Measurements from ENCODE around the gene PNPLA5.
"Not testable (repeated sequence)": the region's sequence is repeated elsewhere in the genome, so short reads cannot be mapped to it uniquely, and the experiment has no call there.

PNPLA5 gene

GRCh38 chr22:43880541-43880991, 11.2 kb downstream of the PNPLA5 start:
- DNase-seq: no peak

DNA sequence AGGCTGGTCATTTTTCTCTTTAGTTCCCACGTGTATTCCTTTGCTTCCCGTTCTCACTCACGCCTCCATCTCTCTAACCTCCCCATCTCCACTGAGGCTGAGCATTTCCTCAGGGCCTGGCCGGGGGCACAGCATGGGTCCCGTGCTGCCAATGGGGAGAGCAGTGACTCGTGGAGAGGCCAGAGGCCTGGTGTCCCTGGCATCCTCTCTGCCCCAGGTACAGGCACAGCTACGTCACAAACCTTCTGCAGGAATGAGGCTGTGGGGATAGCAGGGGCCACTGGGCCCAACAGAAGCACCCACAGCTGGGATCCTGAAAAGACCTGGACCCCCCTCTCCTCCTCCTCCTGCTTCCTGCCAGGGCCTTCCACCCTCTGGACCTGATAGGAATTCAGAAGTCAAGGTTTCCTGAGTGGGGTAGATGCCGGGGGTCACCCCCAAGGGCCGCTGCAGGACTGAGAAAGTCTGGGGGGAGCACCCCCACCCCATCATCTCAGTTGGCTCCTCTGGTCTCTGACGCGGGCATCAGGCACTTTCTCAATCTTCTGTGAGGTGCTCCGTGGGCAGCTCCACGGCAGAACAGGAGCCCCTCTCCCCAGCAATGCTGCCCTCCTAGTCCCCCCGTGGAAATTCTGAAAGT, 11.8 kb downstream of the PNPLA5 start:
- DNase-seq: no peak

- DNase-seq: no peak
Observed at GRCh38 chr22:43878831-43879550, 12.8 kb downstream of the PNPLA5 start.

GRCh38 chr22:43878079-43878795, 13.6 kb downstream of the PNPLA5 start:
- DNase-seq: no peak

- DNase-seq: no peak
Observed at GRCh38 chr22:43876866-43877509, 14.8 kb downstream of the PNPLA5 start.

DNA sequence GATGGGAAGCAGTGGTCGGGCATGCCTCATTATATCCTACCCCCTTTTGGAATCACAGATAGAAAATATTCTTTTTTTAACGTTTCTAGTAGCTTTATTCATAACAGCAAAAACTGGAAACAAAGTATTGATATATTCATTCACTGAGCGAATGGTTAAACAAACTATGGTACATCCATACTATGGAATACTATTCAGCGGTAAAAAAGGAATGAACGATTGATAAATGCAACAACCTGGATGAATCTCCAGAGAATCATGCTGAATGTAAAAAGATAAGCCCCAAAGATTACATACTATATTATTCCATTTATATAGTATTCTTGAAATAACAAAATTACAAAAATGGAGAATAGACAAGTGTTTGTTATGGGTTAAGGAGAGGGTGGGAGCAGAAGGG, 22.0 kb downstream of the PNPLA5 start:
- no peak for DNase-seq

DNA sequence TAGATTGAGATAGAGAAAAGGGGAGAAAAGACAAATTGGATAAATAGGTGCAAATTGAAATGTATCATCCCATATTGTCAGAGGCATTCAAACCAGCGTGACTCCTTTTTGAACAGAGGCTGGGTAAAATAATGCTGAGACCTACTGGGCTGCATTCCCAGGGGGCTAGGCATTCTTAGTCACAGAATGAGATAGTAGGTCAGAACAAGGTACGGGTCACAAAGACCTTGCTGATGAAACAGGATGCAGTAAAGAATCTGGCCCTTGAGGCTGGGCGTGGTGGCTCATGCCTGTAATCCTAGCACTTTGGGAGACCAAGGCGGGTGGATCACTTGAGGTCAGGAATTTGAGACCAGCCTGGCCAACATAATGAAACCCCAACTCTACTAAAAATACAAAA, 22.8 kb downstream of the PNPLA5 start:
- not testable (repeated sequence) for DNase-seq

GRCh38 chr22:43867839-43868635, 23.8 kb downstream of the PNPLA5 start:
- peak; percentile 17 for DNase-seq

DNA sequence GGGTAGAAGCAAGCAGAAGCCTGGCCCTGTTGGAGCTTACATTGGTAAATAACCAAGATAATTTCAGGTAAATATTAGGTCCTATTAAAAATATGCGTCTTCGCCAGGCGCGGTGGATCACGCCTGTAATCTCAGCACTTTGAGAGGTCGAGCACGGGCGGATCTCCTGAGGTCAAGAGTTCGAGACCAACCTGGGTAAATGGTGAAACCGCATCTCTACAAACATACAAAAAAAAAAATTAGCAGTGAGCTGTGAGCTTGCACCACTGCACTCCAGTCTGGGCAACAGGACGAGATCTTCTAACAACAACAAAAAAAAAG, 29.0 kb downstream of the PNPLA5 start:
- DNase-seq: no peak

DNA sequence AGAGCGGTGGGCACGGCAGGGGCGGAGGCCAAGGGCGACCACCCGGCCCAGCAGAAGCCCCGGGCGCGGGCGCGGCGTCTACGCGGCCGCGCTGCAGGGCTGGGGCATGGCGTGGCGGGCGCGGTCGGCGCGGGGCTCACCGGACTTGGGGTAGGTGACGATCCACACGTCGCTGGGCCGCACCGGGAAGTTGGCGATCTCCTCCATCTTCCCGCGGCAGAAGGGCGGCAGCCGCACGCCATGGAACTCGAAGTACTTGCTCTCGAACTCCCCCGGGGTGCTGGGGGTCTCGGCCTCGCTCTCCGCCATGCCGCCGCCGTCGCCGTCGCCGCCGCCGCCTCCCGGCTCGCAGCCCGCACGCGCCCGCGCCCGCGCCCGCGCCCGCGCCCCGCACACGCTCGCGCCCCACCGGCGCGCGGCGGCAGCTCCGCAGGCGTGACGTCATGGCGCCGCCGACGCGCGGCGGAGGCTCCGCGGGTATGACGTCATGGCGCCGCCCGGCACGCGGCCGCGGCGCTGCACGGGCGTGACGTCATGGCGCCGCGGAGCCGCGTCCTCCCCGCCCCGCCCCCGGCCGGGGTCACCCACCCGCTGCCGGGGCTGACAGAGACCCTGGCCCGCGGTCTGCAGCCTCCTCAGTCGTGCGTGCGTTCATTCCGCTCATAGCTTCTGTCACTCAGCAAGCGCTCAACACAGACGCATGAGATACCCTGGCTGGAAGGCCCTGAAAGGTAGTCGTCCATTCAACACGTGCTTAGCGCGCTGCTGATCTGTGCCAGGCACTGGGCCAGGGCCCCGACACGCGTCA, 29.5 kb downstream of the PNPLA5 start, which contains the start of gene SULT4A1:
Gene SULT4A1, minus strand, starts transcription at position 440 of the 808 bp plus-strand sequence. Its CDS starts 131 bp downstream, at position 309.
- no peak for DNase-seq

DNA sequence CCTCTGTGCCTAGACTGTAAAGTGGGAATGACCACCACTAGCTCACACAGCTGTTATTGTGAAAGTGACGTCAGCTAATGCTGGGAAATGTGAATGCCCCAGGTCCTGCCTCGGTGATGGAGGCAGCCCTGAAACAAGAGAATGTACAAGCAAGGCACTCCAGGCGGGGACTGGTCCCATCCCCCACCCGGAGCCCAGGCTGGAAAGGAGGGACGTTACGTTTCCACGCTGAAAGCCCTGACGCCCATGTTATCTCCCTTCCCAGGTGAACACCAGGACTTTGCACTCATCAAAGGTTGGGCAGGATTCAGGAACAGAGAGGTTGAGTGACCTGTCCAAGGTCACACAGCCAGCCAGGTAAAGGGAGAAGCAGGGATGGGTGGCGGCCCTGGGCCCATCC, 30.3 kb downstream of the PNPLA5 start:
- DNase-seq: no peak

DNA sequence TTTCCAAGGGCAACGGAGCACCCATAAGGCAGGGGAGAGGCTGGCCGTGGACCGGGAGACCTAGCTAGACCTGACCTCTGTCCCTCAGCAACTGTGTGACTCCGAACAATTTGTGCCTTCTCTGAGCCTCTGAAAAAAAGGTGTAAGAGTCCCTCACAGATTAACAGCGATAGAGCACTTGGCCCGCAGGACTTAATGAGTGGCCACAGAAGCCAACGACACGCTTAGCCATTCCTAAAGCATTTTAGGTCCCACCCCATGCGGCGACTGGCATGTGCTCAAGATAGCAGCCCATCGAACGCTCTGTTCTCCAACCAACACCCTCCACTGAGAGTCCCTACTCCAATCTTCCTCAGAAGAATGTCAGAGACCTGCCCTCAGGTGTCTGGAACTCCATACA, 31.0 kb downstream of the PNPLA5 start:
- DNase-seq: no peak

GRCh38 chr22:43860126-43860525, 31.7 kb downstream of the PNPLA5 start:
- DNase-seq: no peak

- no peak for DNase-seq
Observed at GRCh38 chr22:43859621-43860020, 32.2 kb downstream of the PNPLA5 start.

DNA sequence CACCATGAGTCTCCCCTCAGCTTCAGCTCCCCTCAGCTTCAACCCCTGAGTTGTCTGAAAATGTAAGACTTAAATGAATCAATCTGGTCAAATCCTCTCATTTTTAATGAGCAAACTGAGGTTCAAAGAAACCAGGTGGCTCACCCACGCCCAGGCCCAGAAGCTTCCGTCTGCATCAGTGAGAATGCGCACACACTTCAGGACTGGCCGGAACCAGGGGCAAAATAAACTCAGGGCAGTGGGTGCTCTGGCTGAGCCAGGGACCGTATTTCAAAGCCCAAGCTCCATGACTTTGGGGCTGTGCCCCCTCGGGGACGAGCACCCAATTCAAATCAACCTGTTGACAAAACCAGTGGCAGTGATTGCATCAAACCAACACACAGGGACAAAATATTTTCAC, 32.6 kb downstream of the PNPLA5 start:
- no peak for DNase-seq

DNA sequence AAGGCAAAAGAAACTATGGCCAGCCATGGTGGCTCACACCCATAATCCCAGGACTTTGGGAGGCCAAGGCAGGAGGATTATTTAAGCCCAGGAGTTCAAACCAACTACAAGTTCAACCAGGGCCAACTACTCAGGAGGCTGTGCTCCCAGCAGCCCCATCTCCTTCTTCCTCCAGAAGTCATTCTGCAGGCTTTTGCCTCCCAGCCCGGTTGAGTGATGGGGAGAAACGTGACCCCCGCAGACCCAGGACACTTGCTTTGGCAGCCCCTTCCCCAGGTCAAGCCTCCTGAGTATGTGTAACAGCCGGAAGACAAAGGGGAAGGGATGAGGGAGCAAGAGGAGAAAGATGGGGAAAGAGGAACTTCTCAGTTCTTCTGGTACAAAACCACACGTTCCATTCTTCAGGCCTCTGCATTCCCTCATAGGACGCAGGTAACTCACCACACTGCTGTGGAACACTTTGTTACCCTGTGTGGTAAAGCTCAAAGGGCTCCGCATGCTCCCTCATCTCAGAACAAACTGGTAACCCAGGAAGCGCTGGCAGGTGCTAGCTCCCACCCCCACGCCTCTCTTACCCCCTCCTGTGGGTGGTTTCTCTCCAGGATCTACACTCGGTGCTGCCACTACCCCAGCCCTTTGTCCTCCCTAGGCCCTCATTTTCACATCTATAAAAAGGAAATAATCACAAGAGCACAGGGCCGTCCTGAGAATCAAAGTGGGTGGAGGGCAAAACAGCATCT, 33.5 kb downstream of the PNPLA5 start:
- no peak for DNase-seq

GRCh38 chr22:43857367-43857766, 34.4 kb downstream of the PNPLA5 start:
- DNase-seq: no peak

DNA sequence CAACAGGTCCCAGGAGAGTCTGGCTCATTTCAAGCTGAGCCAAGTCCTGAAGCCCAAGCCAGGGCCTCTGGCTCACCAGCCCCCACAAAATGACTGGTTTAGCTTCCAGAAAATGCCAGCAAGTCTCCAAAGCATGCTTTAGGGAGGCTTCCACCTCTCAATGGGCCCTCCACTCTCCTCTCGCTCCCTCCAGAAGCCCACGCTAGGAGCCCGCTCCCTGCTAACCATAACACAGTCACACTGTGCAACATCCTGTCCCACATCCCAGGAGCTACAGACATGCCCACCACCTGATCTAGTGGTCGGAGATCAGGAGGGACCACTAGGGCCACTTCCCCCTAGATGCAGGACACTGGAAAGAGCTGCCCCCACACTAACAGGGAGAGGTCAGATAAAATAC, 36.4 kb downstream of the PNPLA5 start:
- DNase-seq: no peak

GRCh38 chr22:43854786-43855271, 37.0 kb downstream of the PNPLA5 start:
- DNase-seq: no peak

GRCh38 chr22:43854121-43854785, 37.6 kb downstream of the PNPLA5 start:
- no peak for DNase-seq

All from activated CD4-positive, alpha-beta T cell treated with anti-CD3 and anti-CD28 coated beads, Interleukin-10, Interleukin-2, amounts not matched to agents 100 ng/mL and 50 ng/mL, durations not matched to agents 16 hours and 8 hours (primary cell).